SK-N-MC (cell line): ENCODE results near the gene NALCN.

Experiments
- EZH2 ChIP-seq: fragments of 200-600 bp; sonication (generic); IDR thresholded peaks from one replicate; pipeline ENCODE4 v1.6.1; 2017; ENCODE audit warnings: antibody characterized with exemption
- FOXP2 ChIP-seq: optimal IDR thresholded peaks from 2 replicates; pipeline ENCODE3; 2011; ENCODE audit warnings: mild to moderate bottlenecking, moderate library complexity; ENCODE audit not compliant: insufficient read depth; ENCODE audit errors: extremely low read length, control extremely low read depth
- POLR2AphosphoS5 ChIP-seq: IDR thresholded peaks from 2 replicates; pipeline ENCODE4 v1.6.1; 2012; ENCODE audit warnings: mild to moderate bottlenecking, low read depth, low read length, borderline replicate concordance

DNA sequence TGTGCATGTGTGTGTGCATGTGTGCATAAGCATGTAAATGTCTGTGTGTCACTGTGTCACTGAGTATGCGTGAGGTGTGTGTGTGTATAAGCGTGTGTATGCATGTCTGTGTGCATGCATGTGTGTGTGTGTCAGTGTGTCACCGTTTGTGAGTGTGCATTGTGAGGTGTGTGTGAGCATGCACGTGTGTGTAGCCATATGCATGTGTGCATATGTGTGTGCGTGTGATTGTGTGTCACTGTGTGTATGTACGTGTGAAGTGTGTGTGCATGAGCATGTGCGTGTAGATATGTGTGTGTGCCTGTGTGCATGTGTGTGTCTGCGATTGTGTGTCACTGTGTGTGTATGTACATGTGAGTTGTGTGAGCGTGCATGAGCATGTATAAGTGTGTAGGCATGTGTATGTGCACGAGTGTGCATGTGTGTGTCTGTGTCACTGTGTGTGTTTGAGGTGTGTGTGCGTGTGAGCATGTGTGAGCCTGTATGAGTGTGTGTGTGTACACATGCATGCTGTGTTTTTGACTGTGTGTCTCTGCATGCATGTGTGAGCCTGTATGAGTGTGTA is 144.5 kb downstream of the NALCN start:
- TF ChIP-seq POLR2AphosphoS5 = no peak
- no peak for TF ChIP-seq EZH2
- no peak for TF ChIP-seq FOXP2
